Uterus (tissue), 4 donors: ENCODE data around the gene KIAA1191. TPM values are rescaled to one million over a fixed set of nuclear protein-coding genes. Genes with fewer than 3 reads are reported as not detected.
A peak's percentile ranks its signal among the peaks of the same experiment; 100 is the strongest.
"Not testable (repeated sequence)": the region's sequence is repeated elsewhere in the genome, so short reads cannot be mapped to it uniquely, and the experiment has no call there.

Source experiments
- DNase-seq, 2 donors: peaks; one replicate each; pipeline ENCODE4 v3.0.0-alpha.2; 2019 to 2020
- H3K27ac ChIP-seq, 2 donors: fragments of 200-600 bp; sonication (generic); 1 replicate in 1 of 2; 2 replicates in 1 of 2; pipeline ENCODE4 v1.5.1; 2016 to 2018
- H3K27me3 ChIP-seq, 2 donors: fragments of 200-600 bp; sonication (generic); one replicate each; pipeline ENCODE4 v1.5.1; 2018 to 2019; ENCODE audit warnings: control low read depth in 1 of 2
- H3K36me3 ChIP-seq, 2 donors: fragments of 200-600 bp; sonication (generic); one replicate each; pipeline ENCODE4 v1.5.1; 2019; ENCODE audit warnings: control low read depth in 1 of 2
- H3K4me1 ChIP-seq, 2 donors: fragments of 200-600 bp; sonication (generic); one replicate each; pipeline ENCODE4 v1.5.1; 2018 to 2019; ENCODE audit warnings: control low read depth in 1 of 2
- H3K4me3 ChIP-seq, 2 donors: fragments of 200-600 bp; sonication (generic); 1 replicate in 1 of 2; 2 replicates in 1 of 2; pipeline ENCODE4 v1.5.1; 2018 to 2019; ENCODE audit warnings: mild to moderate bottlenecking in 1 of 2
- H3K9me3 ChIP-seq, 2 donors: fragments of 200-600 bp; sonication (generic); one replicate each; pipeline ENCODE4 v1.5.1; 2019; ENCODE audit warnings: control low read depth in 1 of 2
- POLR2A ChIP-seq, 2 donors: fragments of 450-650 bp; IDR thresholded peaks; one replicate each; pipeline ENCODE4 v1.6.1; 2016; ENCODE audit warnings: antibody characterized with exemption in 2 of 2, mild to moderate bottlenecking in 1 of 2, moderate library complexity in 1 of 2
- intact Hi-C: fragments of 100-400 bp; cut with DNase I; formaldehyde crosslinking; loops from one replicate; pipeline ENCODE4 v1.15.1; 2023; ENCODE audit warnings: low total_unique reads
- microRNA counts, 2 donors: library from miRNA; unstranded; fragments of <30 nt; microRNA quantifications; one replicate each; lab custom pipeline; 2016 to 2017
- microRNA-seq: library from miRNA; unstranded; fragments of <30 nt; microRNA quantifications from one replicate; pipeline ENCODE4, GENCODE V29; 2016; ENCODE audit warnings: borderline microRNAs expressed, borderline replicate concordance
- small RNA-seq: library from RNA; depleted of rRNA; stranded (forward); fragments of <200 nt; gene quantifications from one replicate; pipeline ENCODE3, GENCODE V24; 2016
- total RNA-seq, 4 donors: library from RNA; depleted of rRNA in 3 of 4; stranded (reverse); fragments of >200 nt in 3 of 4; gene quantifications; one replicate each; pipeline versions ENCODE4 v1.1.0 to v1.2.4, GENCODE V29; 2014 to 2023
- TF ChIP-seq, protein P1 (sequence below), 4 experiments: fragments of 200-600 bp in 2 of 4; fragments of 450-650 bp in 2 of 4; sonication (generic) in 2 of 4; IDR thresholded peaks; one replicate each; pipeline ENCODE4 v1.5.1; 2016 to 2019; ENCODE audit warnings: antibody characterized with exemption in 4 of 4, mild to moderate bottlenecking in 2 of 4, moderate library complexity in 1 of 4
- donor health status: DM: yes; HTN: yes; CAD: no.

KIAA1191 gene
- total RNA-seq, 4 donors from 2014 or later, result 57.0 to 112 (median 67.5) TPM

GRCh38 chr5:176334031-176334770, 27.4 kb downstream of the KIAA1191 start:
- Histone ChIP-seq H3K27me3 (no peaks in the 10 kb centered on the region), H3K9me3 (no peaks in the 10 kb centered on the region), H3K4me3 (no peak overlapping the region), H3K27ac (no peak overlapping the region), H3K4me1 (no peaks in the 10 kb centered on the region), H3K36me3 (no peaks in the 10 kb centered on the region)
- no peak for DNase-seq
- intact Hi-C loops, result no loop called here
- TF ChIP-seq, protein P1, sequence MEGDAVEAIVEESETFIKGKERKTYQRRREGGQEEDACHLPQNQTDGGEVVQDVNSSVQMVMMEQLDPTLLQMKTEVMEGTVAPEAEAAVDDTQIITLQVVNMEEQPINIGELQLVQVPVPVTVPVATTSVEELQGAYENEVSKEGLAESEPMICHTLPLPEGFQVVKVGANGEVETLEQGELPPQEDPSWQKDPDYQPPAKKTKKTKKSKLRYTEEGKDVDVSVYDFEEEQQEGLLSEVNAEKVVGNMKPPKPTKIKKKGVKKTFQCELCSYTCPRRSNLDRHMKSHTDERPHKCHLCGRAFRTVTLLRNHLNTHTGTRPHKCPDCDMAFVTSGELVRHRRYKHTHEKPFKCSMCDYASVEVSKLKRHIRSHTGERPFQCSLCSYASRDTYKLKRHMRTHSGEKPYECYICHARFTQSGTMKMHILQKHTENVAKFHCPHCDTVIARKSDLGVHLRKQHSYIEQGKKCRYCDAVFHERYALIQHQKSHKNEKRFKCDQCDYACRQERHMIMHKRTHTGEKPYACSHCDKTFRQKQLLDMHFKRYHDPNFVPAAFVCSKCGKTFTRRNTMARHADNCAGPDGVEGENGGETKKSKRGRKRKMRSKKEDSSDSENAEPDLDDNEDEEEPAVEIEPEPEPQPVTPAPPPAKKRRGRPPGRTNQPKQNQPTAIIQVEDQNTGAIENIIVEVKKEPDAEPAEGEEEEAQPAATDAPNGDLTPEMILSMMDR (IDR thresholded peaks at IDR 0.05), result no peak
- TF ChIP-seq POLR2A (IDR thresholded peaks at IDR 0.05), result no peak

- no peaks in the 10 kb centered on the region for H3K36me3 ChIP-seq
- H3K9me3 ChIP-seq, result no peaks in the 10 kb centered on the region
- TF ChIP-seq, protein P1 (IDR thresholded peaks at IDR 0.05), result no peak
- TF ChIP-seq POLR2A (IDR thresholded peaks at IDR 0.05), result no peak
- no peaks in the 10 kb centered on the region for H3K27me3 ChIP-seq
- H3K4me1 ChIP-seq, result no peaks in the 10 kb centered on the region
- no peak overlapping the region for H3K27ac ChIP-seq
- no peak for DNase-seq
- no peak overlapping the region for H3K4me3 ChIP-seq
- intact Hi-C loops, result no loop called here
Observed at GRCh38 chr5:176320577-176320976, 41.0 kb downstream of the KIAA1191 start.

GRCh38 chr5:176319827-176320554, 41.6 kb downstream of the KIAA1191 start:
- H3K27me3 ChIP-seq, result no peaks in the 10 kb centered on the region
- intact Hi-C loops, result no loop called here
- H3K9me3 ChIP-seq, result no peaks in the 10 kb centered on the region
- H3K36me3 ChIP-seq, result no peaks in the 10 kb centered on the region
- H3K4me3 ChIP-seq, result no peak overlapping the region
- TF ChIP-seq POLR2A (IDR thresholded peaks at IDR 0.05), result no peak
- TF ChIP-seq, protein P1 (IDR thresholded peaks at IDR 0.05), result peak in 1 of 4 experiments; percentile 13
- no peak overlapping the region for H3K27ac ChIP-seq
- no peaks in the 10 kb centered on the region for H3K4me1 ChIP-seq
- DNase-seq, result no peak

DNA sequence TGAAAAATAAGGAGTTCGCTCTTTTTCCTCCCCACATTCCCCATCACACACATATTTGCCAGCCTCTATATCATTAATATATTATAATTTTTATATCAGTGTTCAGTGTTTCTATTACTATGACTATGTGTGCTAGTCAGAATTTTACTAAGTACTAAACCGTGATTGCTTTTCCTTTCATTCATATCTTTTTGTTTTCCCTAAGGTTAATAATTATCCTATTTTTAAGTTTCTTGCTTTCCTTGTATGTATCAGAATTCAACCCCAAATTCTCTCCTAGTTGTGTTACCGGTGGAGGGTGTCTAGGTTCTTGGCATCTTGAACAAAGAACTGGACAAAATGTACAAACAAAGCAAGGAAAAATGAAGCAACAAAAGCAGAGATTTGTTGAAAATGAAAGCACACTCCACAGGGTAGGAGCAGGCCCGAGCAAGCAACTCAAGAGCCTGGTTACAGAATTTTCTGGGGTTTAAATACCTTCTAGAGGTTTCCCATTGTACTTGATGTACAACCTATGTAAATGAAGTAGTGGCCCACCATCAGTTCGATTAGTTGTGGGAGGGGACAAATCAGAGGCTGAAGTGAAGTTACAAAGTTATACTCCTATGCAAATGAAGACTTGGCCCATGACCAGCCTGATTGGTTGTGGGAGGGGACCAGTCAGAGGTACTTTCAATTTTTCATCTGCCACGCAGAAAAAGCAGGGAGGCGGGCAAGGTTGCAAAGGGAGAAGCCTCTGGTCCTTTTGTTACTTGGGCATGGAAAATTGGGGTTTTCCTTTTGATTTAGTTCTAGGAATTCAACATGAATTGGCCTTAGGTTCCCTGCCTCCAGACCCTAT, 43.8 kb downstream of the KIAA1191 start:
- Histone ChIP-seq H3K27me3 (no peaks in the 10 kb centered on the region), H3K36me3 (no peaks in the 10 kb centered on the region), H3K4me3 (no peak overlapping the region), H3K9me3 (no peaks in the 10 kb centered on the region), H3K4me1 (no peaks in the 10 kb centered on the region), H3K27ac (no peak overlapping the region)
- DNase-seq, result no peak
- intact Hi-C loops, result no loop called here
- no peak for TF ChIP-seq POLR2A (IDR thresholded peaks at IDR 0.05)
- TF ChIP-seq, protein P1 (IDR thresholded peaks at IDR 0.05), result no peak

- H3K4me3 ChIP-seq, H3K4me1 ChIP-seq, H3K36me3 ChIP-seq, H3K9me3 ChIP-seq, intact Hi-C loops, DNase-seq, H3K27ac ChIP-seq, H3K27me3 ChIP-seq: not testable (repeated sequence)
Observed at GRCh38 chr5:176305356-176305755, 56.2 kb downstream of the KIAA1191 start.

MicroRNA genes within 50 kb of the gene (microRNA counts, 767-probe panel; counts per million panel counts)
- microRNA hsa-miR-1271-5p (lab: Ali Mortazavi, UCI), result 0 counts per million in 2 donors

Small RNA genes lying within 50 kb of the gene (microRNA-seq; reads per million reads assigned to microRNA genes)
- 7.4 reads per million, percentile 13 among the genes with 10 or more reads in this experiment for gene MIR1271

Small RNA genes lying within 50 kb of the gene (small RNA-seq; reads per million reads assigned to genes)
- gene MIR1271, result not detected

Other genes starting within 250 kb of the KIAA1191 start
- 10 to 100 TPM in 2 of 4 donors, 1 to 10 TPM in 2; 1.5 to 43.0 (median 14.9) TPM for gene SIMC1, start 123.3 kb downstream of the KIAA1191 start, total RNA-seq
- gene ARL10, start 3.7 kb upstream of the KIAA1191 start, total RNA-seq, result 10 to 100 TPM in 2 of 4 donors, 1 to 10 TPM in 2; 4.1 to 21.2 (median 9.6) TPM
- 10 to 100 TPM in 1 of 4 donors, 1 to 10 TPM in 2, under 1 TPM in 1; 0.51 to 17.8 (median 7.9) TPM for gene NOP16, start 26.8 kb upstream of the KIAA1191 start, total RNA-seq
- gene HIGD2A, start 27.0 kb upstream of the KIAA1191 start, total RNA-seq, result 10 to 100 TPM in 3 of 4 donors, 1 to 10 TPM in 1; 4.6 to 74.5 (median 26.7) TPM
- gene CLTB, start 54.8 kb upstream of the KIAA1191 start, total RNA-seq, result 100 to 1,000 TPM in 1 of 4 donors, 10 to 100 TPM in 3; 34.7 to 162 (median 63.4) TPM
- gene FAF2, start 86.6 kb upstream of the KIAA1191 start, total RNA-seq, result 10 to 100 TPM; 12.3 to 47.8 (median 32.5) TPM
- 10 to 100 TPM in 2 of 4 donors, 1 to 10 TPM in 2; 1.2 to 32.6 (median 9.2) TPM for gene RNF44, start 175.6 kb upstream of the KIAA1191 start, total RNA-seq
- under 1 TPM in 3 of 4 donors, not detected in 1; under 0.01 to 0.35 (median 0.09) TPM for gene CDHR2, start 187.6 kb upstream of the KIAA1191 start, total RNA-seq
- gene GPRIN1, start 248.4 kb upstream of the KIAA1191 start, total RNA-seq, result 1 to 10 TPM in 1 of 4 donors, under 1 TPM in 1, not detected in 2; 0.40 to 1.4 TPM